HT-29 (cell line): Measurements from ENCODE around the gene FNDC4. TPM values are rescaled to one million over a fixed set of nuclear protein-coding genes. Genes with fewer than 3 reads are reported as not detected.

Source experiments
- DNase-seq: peaks from one replicate; pipeline ENCODE4 v3.0.0-alpha.2; 2015; ENCODE audit warnings: low spot score
- small RNA-seq: library from RNA; depleted of rRNA; stranded (forward); fragments of <200 nt; gene quantifications from one replicate; pipeline ENCODE3, GENCODE V24; 2014
- total RNA-seq: library from RNA; depleted of rRNA; stranded (reverse); fragments of >200 nt; shearing (Covaris generic); gene quantifications from 2 replicates; pipeline ENCODE4 v1.2.3, GENCODE V29; 2014; rRNA removed

Gene FNDC4
- total RNA-seq, 1 experiment from 2014 or later, result not detected

DNA sequence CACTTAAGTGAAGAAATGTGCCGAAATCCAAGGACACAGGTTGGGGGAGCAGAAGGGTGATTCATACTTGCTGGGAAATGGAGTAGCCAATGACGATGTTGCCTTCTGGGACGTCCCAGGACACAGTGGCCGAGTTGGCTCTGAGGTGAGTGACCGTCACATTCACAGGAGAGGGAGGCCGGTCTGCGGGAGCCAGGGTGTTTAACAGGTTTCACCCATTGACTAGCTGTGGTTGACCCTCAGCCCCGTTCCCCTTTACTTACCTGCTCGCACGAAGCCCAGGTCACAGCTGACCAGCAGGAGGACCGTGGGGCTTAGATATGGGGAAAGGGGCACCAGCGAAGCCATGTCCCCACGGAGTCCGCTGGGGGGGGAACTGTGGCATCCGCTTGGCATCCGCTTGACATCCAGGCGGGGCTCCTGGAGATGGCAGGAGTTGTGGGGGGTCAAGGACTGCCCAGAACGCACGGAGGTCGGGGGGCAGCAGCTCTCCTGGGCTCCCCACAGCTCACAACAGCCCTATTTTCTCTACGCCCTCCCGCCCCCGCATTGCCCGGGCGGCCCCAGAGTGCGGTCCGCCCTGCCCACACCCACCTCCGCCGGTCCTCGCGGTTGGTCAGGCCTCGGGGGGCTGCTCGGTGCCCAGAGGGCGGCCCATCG lies 586 bp downstream of the FNDC4 start:
- DNase-seq, result no peak

DNA sequence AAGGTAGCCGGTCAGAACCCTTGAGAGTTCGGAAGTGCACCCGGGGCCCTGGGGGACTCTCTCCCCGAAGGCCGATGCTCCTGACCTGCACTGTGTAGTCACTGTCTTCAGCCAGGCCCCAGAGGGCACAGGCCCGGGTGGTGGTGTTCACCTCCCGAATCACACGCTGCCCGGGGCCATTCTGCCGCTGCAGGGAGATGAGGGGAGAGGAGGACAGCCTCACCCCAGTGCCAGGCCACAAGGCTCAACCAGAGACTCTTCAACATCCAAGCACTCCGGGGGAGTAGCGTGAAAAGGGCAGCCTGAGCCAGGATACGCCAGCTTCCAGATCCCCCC lies 1.1 kb downstream of the FNDC4 start:
- DNase-seq, result no peak

GRCh38 chr2:27492557-27492956 lies 2.4 kb downstream of the FNDC4 start:
- DNase-seq, result no peak

GRCh38 chr2:27489498-27490397 lies 5.3 kb downstream of the FNDC4 start, which contains the start of gene IFT172:
Gene IFT172, minus strand, starts transcription at chr2:27489743. Its CDS starts 90 bp downstream, at chr2:27489653.
- peak; percentile 100 for DNase-seq

- no peak for DNase-seq
Observed at GRCh38 chr2:27489118-27489497, 5.9 kb downstream of the FNDC4 start.

- no peak for DNase-seq
Observed at GRCh38 chr2:27485496-27485895, 9.5 kb downstream of the FNDC4 start.

GRCh38 chr2:27471961-27472360 lies 23.0 kb downstream of the FNDC4 start:
- DNase-seq, result no peak

DNA sequence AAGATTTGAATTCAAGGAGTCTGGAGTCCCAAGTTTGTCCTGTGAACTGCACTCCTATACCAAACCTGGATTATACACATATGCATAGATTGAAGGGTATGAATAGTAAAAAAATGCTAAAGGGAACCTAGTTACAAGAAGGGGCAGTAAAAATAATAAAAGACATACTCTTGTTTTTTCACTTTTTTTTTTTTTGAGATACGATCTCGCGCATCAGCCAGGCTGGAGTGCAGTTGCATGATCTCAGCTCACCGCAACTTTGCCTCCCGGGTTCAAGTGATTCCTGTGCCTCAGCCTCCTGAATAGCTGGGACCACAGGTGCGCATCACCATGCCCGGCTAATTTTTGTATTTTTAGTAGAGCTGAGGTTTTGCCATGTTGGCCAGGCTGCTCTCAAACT lies 30.6 kb downstream of the FNDC4 start:
- DNase-seq, result no peak

DNA sequence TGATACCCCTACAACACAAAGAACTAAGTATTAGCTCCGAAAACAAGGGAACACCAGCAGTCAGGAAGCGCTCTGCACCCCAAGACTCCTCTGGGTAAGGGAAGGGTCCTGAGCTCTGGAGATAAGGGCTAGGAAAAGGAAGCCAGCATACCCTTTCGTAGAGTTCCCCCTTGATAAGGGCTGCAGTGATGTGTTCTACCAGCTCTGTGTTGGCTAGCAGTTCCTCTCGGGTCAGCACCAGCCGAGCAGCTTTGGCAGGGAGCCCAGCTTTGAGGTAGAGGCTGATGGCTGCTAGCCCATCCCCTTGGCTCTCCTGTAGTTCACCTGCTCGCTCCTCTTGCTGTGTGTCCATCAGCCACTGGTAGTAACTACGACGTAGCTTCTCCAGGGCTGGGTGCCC lies 33.9 kb downstream of the FNDC4 start:
- DNase-seq, result no peak

DNA sequence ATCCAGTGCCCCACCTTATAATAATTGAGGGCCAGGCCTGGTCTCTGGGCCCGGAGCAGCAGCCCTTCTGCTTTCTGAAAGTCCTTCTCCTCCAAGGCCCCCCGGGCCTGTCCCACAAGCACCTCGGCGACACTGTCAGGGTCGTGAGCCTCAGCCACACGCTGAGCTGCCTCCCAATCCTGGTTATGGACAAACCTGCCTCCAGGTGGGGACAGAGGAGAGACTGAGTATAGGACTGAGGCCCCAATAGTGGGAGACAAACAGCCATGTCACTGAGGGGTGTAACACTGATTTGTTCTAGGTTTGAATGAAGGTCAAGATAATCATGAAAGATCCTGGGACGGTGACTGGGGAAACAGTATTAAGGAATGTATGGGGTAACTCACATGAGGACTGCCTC lies 41.0 kb downstream of the FNDC4 start:
- DNase-seq, result no peak

DNA sequence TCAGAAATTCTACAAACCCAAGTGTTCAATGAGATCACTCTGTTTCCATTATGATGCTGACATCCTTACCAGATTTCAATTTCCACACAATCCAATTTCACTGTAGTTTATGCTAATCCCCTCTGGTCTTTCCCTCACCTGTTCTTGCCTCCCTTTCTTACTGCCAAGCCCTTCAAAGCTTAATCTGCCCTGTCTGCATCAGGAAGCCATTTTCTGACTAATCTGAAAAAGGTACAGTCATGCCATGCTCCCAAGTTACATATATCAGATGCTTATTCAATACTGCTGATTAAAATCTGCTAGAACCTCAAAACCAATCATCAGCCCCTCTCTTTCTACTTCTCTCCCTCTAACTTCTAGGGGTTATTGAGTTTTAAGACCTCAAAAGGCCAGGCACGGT lies 43.9 kb downstream of the FNDC4 start:
- no peak for DNase-seq

GRCh38 chr2:27448381-27448780 lies 46.6 kb downstream of the FNDC4 start:
- no peak for DNase-seq

- peak; percentile 94 for DNase-seq
Observed at GRCh38 chr2:27446057-27446456, 48.9 kb downstream of the FNDC4 start.

DNA sequence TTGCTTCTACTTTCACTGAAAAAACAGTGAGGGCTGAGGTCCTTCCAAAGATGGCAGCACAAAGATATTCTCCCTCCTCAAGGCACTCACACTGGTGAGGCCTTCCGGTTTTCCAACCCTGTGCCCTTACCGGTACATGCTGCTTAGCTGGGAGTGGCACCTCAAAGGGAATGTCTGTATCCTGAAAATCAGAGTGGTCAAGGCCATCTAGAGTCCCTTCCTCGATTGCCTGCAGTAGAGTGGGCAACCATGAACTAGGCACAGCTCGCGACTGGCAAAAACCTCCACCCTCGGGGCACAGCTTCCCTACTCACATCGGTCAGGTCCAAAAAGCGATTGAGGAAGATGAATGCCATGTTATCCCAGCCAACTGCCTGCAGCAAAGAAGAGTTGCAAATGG lies 49.4 kb downstream of the FNDC4 start:
- no peak for DNase-seq

GRCh38 chr2:27445155-27445554 lies 49.8 kb downstream of the FNDC4 start:
- DNase-seq, result no peak

DNA sequence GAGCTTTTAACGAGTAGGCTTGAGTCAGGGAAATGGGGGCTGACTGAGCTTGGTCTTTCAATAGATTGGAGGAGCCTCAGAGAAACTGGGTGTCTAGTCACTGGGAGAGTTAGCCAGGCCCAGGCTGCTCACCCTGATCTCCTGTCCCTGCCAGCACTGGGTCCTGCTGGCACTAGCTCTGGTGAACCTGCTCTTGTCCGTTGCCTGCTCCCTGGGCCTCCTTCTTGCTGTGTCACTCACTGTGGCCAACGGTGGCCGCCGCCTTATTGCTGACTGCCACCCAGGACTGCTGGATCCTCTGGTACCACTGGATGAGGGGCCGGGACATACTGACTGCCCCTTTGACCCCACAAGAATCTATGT lies 52.1 kb downstream of the FNDC4 start:
- DNase-seq, result no peak

- peak; percentile 85 for DNase-seq
Observed at GRCh38 chr2:27441958-27442919, 52.8 kb downstream of the FNDC4 start, which contains the start of gene KRTCAP3. Gene KRTCAP3, plus strand, starts transcription at chr2:27442381. Its CDS starts 32 bp downstream, at chr2:27442413.

Small RNAs within 50 kb of the gene (small RNA-seq; reads per million reads assigned to genes)
- gene RNU6-986P, result not detected

Other genes starting within 250 kb of the FNDC4 start
- gene SLC30A3, start 232.2 kb downstream of the FNDC4 start, total RNA-seq, result not detected in 2 replicates
- gene DNAJC5G, start 219.8 kb downstream of the FNDC4 start, total RNA-seq, result not detected in 2 replicates
- 5.8 and 7.1 TPM in 2 replicates for gene TRIM54, start 212.8 kb downstream of the FNDC4 start, total RNA-seq
- 4.9 and 5.6 TPM in 2 replicates for gene UCN, start 186.8 kb downstream of the FNDC4 start, total RNA-seq
- gene MPV17, start 172.1 kb downstream of the FNDC4 start, total RNA-seq, result 37.3 and 40.5 TPM in 2 replicates
- 62.4 and 65.1 TPM in 2 replicates for gene GTF3C2, start 138.4 kb downstream of the FNDC4 start, total RNA-seq
- gene EIF2B4, start 124.9 kb downstream of the FNDC4 start, total RNA-seq, result 26.6 and 31.9 TPM in 2 replicates
- gene SNX17, start 124.6 kb downstream of the FNDC4 start, total RNA-seq, result 72.8 and 79.9 TPM in 2 replicates
- gene ZNF513, start 114.5 kb downstream of the FNDC4 start, total RNA-seq, result 16.0 and 20.4 TPM in 2 replicates
- 141 and 148 TPM in 2 replicates for gene PPM1G, start 85.6 kb downstream of the FNDC4 start, total RNA-seq
- gene NRBP1, start 66.6 kb downstream of the FNDC4 start, total RNA-seq, result 49.7 and 50.1 TPM in 2 replicates
- gene KRTCAP3, start 52.8 kb downstream of the FNDC4 start, total RNA-seq, result 29.3 and 30.4 TPM in 2 replicates
- gene IFT172, start 5.5 kb downstream of the FNDC4 start, total RNA-seq, result 21.1 and 24.0 TPM in 2 replicates
- gene GCKR, start 1.6 kb upstream of the FNDC4 start, total RNA-seq, result 0.76 and 1.4 TPM in 2 replicates
- 10.2 and 14.4 TPM in 2 replicates for gene ZNF512, start 87.8 kb upstream of the FNDC4 start, total RNA-seq
- 0.99 and 3.7 TPM in 2 replicates for gene CCDC121, start 133.8 kb upstream of the FNDC4 start, total RNA-seq
- gene GPN1, start 133.8 kb upstream of the FNDC4 start, total RNA-seq, result 22.2 and 24.0 TPM in 2 replicates
- gene SUPT7L, start 168.4 kb upstream of the FNDC4 start, total RNA-seq, result 21.4 and 22.9 TPM in 2 replicates
- 20.9 and 22.2 TPM in 2 replicates for gene SLC4A1AP, start 168.7 kb upstream of the FNDC4 start, total RNA-seq